Gastrocnemius medialis (tissue), 4 donors: ENCODE results near the gene ARRB1. TPM values are rescaled to one million over a fixed set of nuclear protein-coding genes. Genes with fewer than 3 reads are reported as not detected.

Experiments
- ATAC-seq, 2 donors: fragments of 150-250 bp; one replicate each; pipeline ENCODE4 v1.9.1; 2016
- DNase-seq, 2 donors: peaks; one replicate each; pipeline ENCODE4 v3.0.0-alpha.2; 2019
- H3K27ac ChIP-seq, 4 donors: fragments of 200-600 bp; sonication (generic); 1 replicate in 1 of 4; 2 replicates in 3 of 4; pipeline ENCODE4 v1.5.1; 2016 to 2018; ENCODE audit warnings: mild to moderate bottlenecking in 2 of 4, moderate library complexity in 1 of 4
- H3K27me3 ChIP-seq, 3 donors: fragments of 200-600 bp; sonication (generic) in 2 of 3; 1 replicate in 1 of 3; 2 replicates in 2 of 3; pipeline versions ENCODE4 v1.5.1 to v1.6.0; 2016 to 2019; ENCODE audit warnings: mild to moderate bottlenecking in 1 of 3, moderate library complexity in 1 of 3
- H3K36me3 ChIP-seq, 2 donors: fragments of 200-600 bp; sonication (generic) in 1 of 2; one replicate each; pipeline ENCODE4 v1.5.1; 2017 to 2018
- H3K4me1 ChIP-seq, 2 donors: fragments of 200-600 bp; sonication (generic) in 1 of 2; one replicate each; pipeline ENCODE4 v1.5.1; 2016 to 2017; ENCODE audit warnings: mild to moderate bottlenecking in 2 of 2
- H3K4me3 ChIP-seq, 4 donors: fragments of 200-600 bp; sonication (generic) in 3 of 4; 1 replicate in 1 of 4; 2 replicates in 3 of 4; pipeline ENCODE4 v1.5.1; 2016 to 2019; ENCODE audit warnings: mild to moderate bottlenecking in 2 of 4
- H3K9me3 ChIP-seq, 3 donors: fragments of 200-600 bp; sonication (generic) in 2 of 3; 1 replicate in 1 of 3; 2 replicates in 2 of 3; pipeline ENCODE4 v1.5.1; 2016 to 2019
- CTCF ChIP-seq, 5 experiments: fragments of 450-650 bp in 3 of 5; fragments of 200-600 bp in 2 of 5; sonication (generic) in 2 of 5; IDR thresholded peaks in 4 of 5; conservative IDR thresholded peaks in 1 of 5; 1 replicate in 4 of 5; 2 replicates in 1 of 5; pipeline ENCODE4 v1.5.1; 2016 to 2019; ENCODE audit warnings: antibody characterized with exemption in 5 of 5, mild to moderate bottlenecking in 3 of 5, moderate library complexity in 3 of 5
- POLR2A ChIP-seq, 2 donors: fragments of 450-650 bp; IDR thresholded peaks; one replicate each; pipeline ENCODE4 v1.6.1; 2017; ENCODE audit warnings: antibody characterized with exemption in 2 of 2, mild to moderate bottlenecking in 2 of 2, moderate library complexity in 2 of 2
- in situ Hi-C, 4 donors: fragments of 200-750 bp; cut with MboI; loops; one replicate each; pipeline versions ENCODE4 v1.15.0 to v1.8.0; 2017; ENCODE audit warnings: low sequenced_read_pairs in 4 of 4
- intact Hi-C: fragments of 100-400 bp; cut with DNase I; formaldehyde crosslinking; loops from one replicate; pipeline ENCODE4 v1.15.1; 2023; ENCODE audit warnings: low total_unique reads
- total RNA-seq, 4 donors: library from RNA; depleted of rRNA; stranded (reverse); fragments of >200 nt; gene quantifications; one replicate each; pipeline versions ENCODE4 v1.1.0 to v1.2.3, GENCODE V29; 2016

ARRB1 gene
- total RNA-seq, 4 donors from 2014 or later = 4.3 to 11.8 (median 5.4) TPM

GRCh38 chr11:75240311-75241035 lies 111.0 kb downstream of the ARRB1 start, which contains the start of gene TPBGL:
Gene TPBGL, plus strand, starts transcription at chr11:75240774. Its CDS starts 276 bp downstream, at chr11:75241050.
- in situ Hi-C loops (loop anchor here (10.0 to 25.0 kb wide), 3 partner anchors 216 to 316 kb away; partner anchors contain the start of genes SPCS2 (in 1 of the 4) and XRRA1 (in 1 of the 4)), intact Hi-C loops (loop anchor here (1.0 to 5.0 kb wide), 2 partner anchors 218 to 311 kb away; no protein-coding TSS in a partner anchor)
- peak within 1 kb of the TSS; percentile 14 to 44 (median 39) for H3K4me3 ChIP-seq
- peaks cover 0 to 6% of the 10 kb centered on the region in 2 donors for H3K4me1 ChIP-seq
- H3K27me3 ChIP-seq = peaks cover 27 to 28% (median 27%) of the 10 kb centered on the region in 3 donors
- H3K36me3 ChIP-seq = no peaks in the 10 kb centered on the region
- H3K27ac ChIP-seq = no peak within 1 kb of the TSS
- H3K9me3 ChIP-seq = no peaks in the 10 kb centered on the region
- TF ChIP-seq POLR2A (IDR thresholded peaks at IDR 0.05) (no peak), CTCF (IDR thresholded peaks at IDR 0.05 in 4 of 5, conservative IDR thresholded peaks at IDR 0.05 in 1 of 5) (no peak)
- no peak for DNase-seq
- ATAC-seq = no peak

GRCh38 chr11:75239531-75240290 lies 111.8 kb downstream of the ARRB1 start:
- no peaks in the 10 kb centered on the region for H3K36me3 ChIP-seq
- ATAC-seq (no peak), DNase-seq (no peak)
- in situ Hi-C loops (loop anchor here (10.0 to 25.0 kb wide), 3 partner anchors 215 to 315 kb away; partner anchors contain the start of genes SPCS2 (in 1 of the 4) and XRRA1 (in 1 of the 4)), intact Hi-C loops (loop anchor here (5.0 kb wide), 1 partner anchor 217 kb away; no protein-coding TSS in a partner anchor)
- no peaks in the 10 kb centered on the region for H3K9me3 ChIP-seq
- H3K27ac ChIP-seq = no peak overlapping the region
- no peak for TF ChIP-seq POLR2A (IDR thresholded peaks at IDR 0.05)
- no peak for TF ChIP-seq CTCF (IDR thresholded peaks at IDR 0.05 in 4 of 5, conservative IDR thresholded peaks at IDR 0.05 in 1 of 5)
- H3K27me3 ChIP-seq = peaks cover 27 to 28% (median 27%) of the 10 kb centered on the region in 3 donors
- no peak overlapping the region for H3K4me3 ChIP-seq
- H3K4me1 ChIP-seq = peaks cover 0 to 6% of the 10 kb centered on the region in 2 donors

GRCh38 chr11:75238595-75239440 lies 112.6 kb downstream of the ARRB1 start:
- no peak for DNase-seq
- ATAC-seq = no peak
- Histone ChIP-seq H3K27me3 (peaks cover 27 to 28% (median 27%) of the 10 kb centered on the region in 3 donors), H3K27ac (no peak overlapping the region), H3K36me3 (no peaks in the 10 kb centered on the region), H3K4me1 (peaks cover 0 to 6% of the 10 kb centered on the region in 2 donors), H3K9me3 (no peaks in the 10 kb centered on the region), H3K4me3 (no peak overlapping the region)
- in situ Hi-C loops (loop anchor here in 1 of 4 donors (25.0 kb wide), 1 partner anchor 302 kb away; the partner anchor contains the start of genes SPCS2 and XRRA1), intact Hi-C loops (no loop called here)
- TF ChIP-seq CTCF (IDR thresholded peaks at IDR 0.05 in 4 of 5, conservative IDR thresholded peaks at IDR 0.05 in 1 of 5) (no peak), POLR2A (IDR thresholded peaks at IDR 0.05) (no peak)

- ATAC-seq (no peak), DNase-seq (no peak)
- Histone ChIP-seq H3K27me3 (peaks cover 11 to 18% (median 15%) of the 10 kb centered on the region in 3 donors), H3K27ac (no peak overlapping the region), H3K36me3 (no peaks in the 10 kb centered on the region), H3K4me3 (no peak overlapping the region), H3K4me1 (peaks cover 0 to 6% of the 10 kb centered on the region in 2 donors), H3K9me3 (no peaks in the 10 kb centered on the region)
- intact Hi-C loops (no loop called here), in situ Hi-C loops (loop anchor here in 1 of 4 donors (25.0 kb wide), 1 partner anchor 300 kb away; the partner anchor contains the start of genes SPCS2 and XRRA1)
- TF ChIP-seq POLR2A (IDR thresholded peaks at IDR 0.05) (no peak), CTCF (IDR thresholded peaks at IDR 0.05 in 4 of 5, conservative IDR thresholded peaks at IDR 0.05 in 1 of 5) (no peak)
Measured at GRCh38 chr11:75237050-75237449, 114.4 kb downstream of the ARRB1 start.
